ENCODE results near the gene VGLL1.

The VGLL1 gene

DNA sequence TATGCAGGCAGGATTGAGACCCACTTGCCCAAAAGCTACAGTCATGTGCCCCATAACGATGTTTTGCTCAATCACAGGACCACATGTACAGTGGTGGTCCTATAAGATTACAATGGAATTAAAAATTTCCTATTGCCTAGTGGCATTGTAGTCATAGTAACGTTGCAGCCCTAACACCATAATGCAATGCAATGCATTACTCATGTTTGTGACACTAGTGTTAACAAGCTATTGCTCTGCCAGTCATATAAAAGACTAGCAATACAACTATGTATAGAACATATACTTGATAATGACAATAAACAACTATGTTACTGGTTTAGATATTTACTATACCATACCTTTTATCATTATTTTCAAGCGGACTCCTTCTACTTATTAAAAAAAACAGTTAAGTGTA lies 50.6 kb downstream of the VGLL1 start:
- no peak overlapping the region for H3K4me3 ChIP-seq (ENCODE audit: low read depth, low read length)
- TF ChIP-seq, protein P1, sequence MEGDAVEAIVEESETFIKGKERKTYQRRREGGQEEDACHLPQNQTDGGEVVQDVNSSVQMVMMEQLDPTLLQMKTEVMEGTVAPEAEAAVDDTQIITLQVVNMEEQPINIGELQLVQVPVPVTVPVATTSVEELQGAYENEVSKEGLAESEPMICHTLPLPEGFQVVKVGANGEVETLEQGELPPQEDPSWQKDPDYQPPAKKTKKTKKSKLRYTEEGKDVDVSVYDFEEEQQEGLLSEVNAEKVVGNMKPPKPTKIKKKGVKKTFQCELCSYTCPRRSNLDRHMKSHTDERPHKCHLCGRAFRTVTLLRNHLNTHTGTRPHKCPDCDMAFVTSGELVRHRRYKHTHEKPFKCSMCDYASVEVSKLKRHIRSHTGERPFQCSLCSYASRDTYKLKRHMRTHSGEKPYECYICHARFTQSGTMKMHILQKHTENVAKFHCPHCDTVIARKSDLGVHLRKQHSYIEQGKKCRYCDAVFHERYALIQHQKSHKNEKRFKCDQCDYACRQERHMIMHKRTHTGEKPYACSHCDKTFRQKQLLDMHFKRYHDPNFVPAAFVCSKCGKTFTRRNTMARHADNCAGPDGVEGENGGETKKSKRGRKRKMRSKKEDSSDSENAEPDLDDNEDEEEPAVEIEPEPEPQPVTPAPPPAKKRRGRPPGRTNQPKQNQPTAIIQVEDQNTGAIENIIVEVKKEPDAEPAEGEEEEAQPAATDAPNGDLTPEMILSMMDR (IDR thresholded peaks at IDR 0.05; ENCODE audit: borderline replicate concordance, insufficient read depth, low read depth, low read length) = no peak

DNA sequence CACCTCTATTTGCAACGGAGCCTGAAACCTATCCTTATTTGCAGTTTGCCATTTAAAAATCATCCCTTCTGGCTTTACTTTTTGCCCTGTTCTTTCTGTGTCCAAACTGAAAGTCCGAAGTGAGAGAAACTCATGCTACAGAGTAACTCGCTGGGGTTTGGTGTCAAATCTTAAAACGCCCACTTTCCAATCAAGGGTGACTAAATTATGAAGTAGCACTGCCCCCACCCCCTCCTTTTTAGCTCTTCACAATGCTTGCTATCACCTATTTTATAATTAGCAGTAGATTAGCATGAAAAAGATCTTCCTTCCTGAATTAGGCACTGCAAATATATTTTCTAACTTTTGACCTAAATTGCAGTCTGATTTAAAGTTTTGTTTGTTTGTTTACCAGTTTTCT lies 52.5 kb downstream of the VGLL1 start:
- no peak overlapping the region for H3K4me3 ChIP-seq (ENCODE audit: low read depth, low read length)
- TF ChIP-seq, protein P1 (IDR thresholded peaks at IDR 0.05; ENCODE audit: borderline replicate concordance, insufficient read depth, low read depth, low read length) = no peak

GRCh38 chrX:136585262-136585661 lies 53.2 kb downstream of the VGLL1 start:
- TF ChIP-seq, protein P1 (IDR thresholded peaks at IDR 0.05; ENCODE audit: borderline replicate concordance, insufficient read depth, low read depth, low read length) = no peak
- no peak overlapping the region for H3K4me3 ChIP-seq (ENCODE audit: low read depth, low read length)

DNA sequence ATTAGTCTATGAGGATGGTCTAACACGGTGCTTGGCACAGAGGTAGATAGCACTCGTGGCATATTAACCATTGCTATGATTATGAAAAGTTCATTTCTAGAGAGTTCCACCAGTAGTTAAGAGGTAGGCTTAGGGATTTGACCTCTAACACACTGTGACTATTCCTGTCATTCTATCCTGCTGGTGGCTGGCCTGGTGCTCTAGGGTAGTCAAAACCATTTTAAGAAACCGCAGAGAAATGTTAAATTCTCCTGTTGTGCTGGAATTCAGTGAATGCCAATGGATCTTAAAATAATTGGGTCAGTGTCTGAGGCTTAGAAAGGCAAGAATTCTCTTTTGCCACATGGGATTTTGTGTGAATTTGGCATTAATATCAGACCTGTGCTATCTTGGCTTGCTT lies 53.9 kb downstream of the VGLL1 start:
- TF ChIP-seq, protein P1 (IDR thresholded peaks at IDR 0.05; ENCODE audit: borderline replicate concordance, insufficient read depth, low read depth, low read length) = no peak
- no peak overlapping the region for H3K4me3 ChIP-seq (ENCODE audit: low read depth, low read length)

DNA sequence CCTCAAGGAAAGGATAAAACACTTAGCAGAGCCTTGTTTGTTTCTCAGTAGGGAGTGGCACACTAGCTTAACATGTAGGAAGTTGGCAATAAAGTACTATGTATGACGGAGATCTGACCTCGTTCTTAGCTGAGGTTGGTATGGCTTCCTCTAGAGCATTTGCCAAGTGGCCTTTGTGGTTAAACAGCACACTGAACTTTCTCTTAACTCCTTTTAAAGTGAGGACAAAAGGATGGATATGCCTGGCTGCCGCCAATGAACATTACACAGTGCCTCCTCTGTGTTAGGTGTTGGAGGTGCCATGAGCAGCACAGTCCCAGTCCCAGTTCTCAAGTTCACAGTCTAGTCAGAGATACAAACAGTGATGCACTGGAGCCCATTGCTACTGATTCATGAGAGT lies 54.4 kb downstream of the VGLL1 start:
- H3K4me3 ChIP-seq (ENCODE audit: low read depth, low read length) = no peak overlapping the region
- TF ChIP-seq, protein P1 (IDR thresholded peaks at IDR 0.05; ENCODE audit: borderline replicate concordance, insufficient read depth, low read depth, low read length) = no peak

DNA sequence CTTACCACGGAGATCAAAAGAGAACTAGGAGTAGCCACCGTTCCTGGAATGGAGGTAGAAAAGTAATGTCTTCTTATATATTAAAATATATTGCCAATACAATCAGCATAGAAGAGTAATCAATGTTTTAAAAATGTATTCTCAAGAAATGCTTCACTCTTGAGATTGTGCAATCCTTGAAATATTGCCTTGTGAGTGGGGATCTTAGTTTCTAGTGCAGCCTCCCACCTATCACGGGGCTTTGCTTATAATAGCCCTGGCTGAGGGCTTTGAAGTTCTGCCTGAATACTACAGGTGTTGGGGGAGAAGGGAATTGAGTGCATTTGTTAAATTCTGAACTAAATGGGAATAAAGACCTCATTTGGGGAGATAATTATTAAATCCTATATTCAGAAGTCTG lies 55.5 kb downstream of the VGLL1 start:
- TF ChIP-seq, protein P1 (IDR thresholded peaks at IDR 0.05; ENCODE audit: borderline replicate concordance, insufficient read depth, low read depth, low read length) = no peak
- no peak overlapping the region for H3K4me3 ChIP-seq (ENCODE audit: low read depth, low read length)

GRCh38 chrX:136588036-136588435 lies 56.0 kb downstream of the VGLL1 start:
- TF ChIP-seq, protein P1 (IDR thresholded peaks at IDR 0.05; ENCODE audit: borderline replicate concordance, insufficient read depth, low read depth, low read length) = no peak
- H3K4me3 ChIP-seq (ENCODE audit: low read depth, low read length) = no peak overlapping the region
